LNCaP clone FGC (cell line): ENCODE measurements around the gene DIS3L2.
"Not testable (repeated sequence)": the region's sequence is repeated elsewhere in the genome, so short reads cannot be mapped to it uniquely, and the experiment has no call there.

Experiments
- DNase-seq: peaks from one replicate; pipeline ENCODE4 v3.0.0-alpha.2; 2011; ENCODE audit warnings: low read depth
- H3K4me3 ChIP-seq: 2 replicates; pipeline ENCODE4 v1.5.1; 2011; ENCODE audit warnings: mild to moderate bottlenecking, low read depth, low read length, control low read depth
- CTCF ChIP-seq: IDR thresholded peaks from 2 replicates; pipeline ENCODE4 v1.5.1; 2012; ENCODE audit warnings: mild to moderate bottlenecking; ENCODE audit not compliant: control insufficient read depth, insufficient read depth; ENCODE audit errors: extremely low read depth

Gene DIS3L2

GRCh38 chr2:232352511-232353091, 391.1 kb downstream of the DIS3L2 start:
- DNase-seq: no peak
- no peak overlapping the region for H3K4me3 ChIP-seq
- no peak for TF ChIP-seq CTCF

- H3K4me3 ChIP-seq: no peak overlapping the region
- no peak for TF ChIP-seq CTCF
- DNase-seq: no peak
These were observed 391.6 kb downstream of the DIS3L2 start for GRCh38 chr2:232353096-232353495.

GRCh38 chr2:232353660-232354059, 392.1 kb downstream of the DIS3L2 start:
- no peak for TF ChIP-seq CTCF
- DNase-seq: no peak

GRCh38 chr2:232354069-232354468, 392.6 kb downstream of the DIS3L2 start:
- no peak for DNase-seq
- no peak overlapping the region for H3K4me3 ChIP-seq
- no peak for TF ChIP-seq CTCF

More at GRCh38 chr2:232353660-232354059, 392.1 kb downstream of the DIS3L2 start:
- no peak overlapping the region for H3K4me3 ChIP-seq

- no peak for DNase-seq
- TF ChIP-seq CTCF: no peak
- H3K4me3 ChIP-seq: no peak overlapping the region
These were observed 400.1 kb downstream of the DIS3L2 start for GRCh38 chr2:232361646-232362045.

- H3K4me3 ChIP-seq: no peak overlapping the region
- DNase-seq: no peak
- TF ChIP-seq CTCF: no peak
These were observed 400.8 kb downstream of the DIS3L2 start for GRCh38 chr2:232362174-232362900.

GRCh38 chr2:232363064-232363783, 401.7 kb downstream of the DIS3L2 start:
- not testable (repeated sequence) for DNase-seq, H3K4me3 ChIP-seq
